PC-9 (cell line): ENCODE measurements around the gene INTU. TPM values are rescaled to one million over a fixed set of nuclear protein-coding genes. Genes with fewer than 3 reads are reported as not detected.

ENCODE experiments used
- BruUV-seq: library from RNA; stranded (reverse); fragments of 400-500 nt; replicated peaks from 2 replicates; lab custom pipeline; 2021; lab: Mats Ljungman, UMichigan
- CTCF ChIA-PET: fragments of 300-600 bp; sonication (Branson Sonifier 250); formaldehyde crosslinking; loops from one replicate; lab custom pipeline; 2022; ENCODE audit warnings: antibody characterized with exemption; lab: Charles Lee
- POLR2A ChIA-PET: fragments of 300-600 bp; sonication (Branson Sonifier 250); formaldehyde crosslinking; loops from one replicate; lab custom pipeline; 2022; ENCODE audit warnings: antibody characterized with exemption; ENCODE audit not compliant: unreplicated experiment; lab: Charles Lee
- DNase-seq, 2 experiments: peaks; one replicate each; pipeline versions ENCODE4 v3.0.0 to v3.0.0-alpha.2; 2015 to 2022; ENCODE audit warnings: mixed read lengths in 1 of 2
- H2AFZ ChIP-seq: fragments of 200-600 bp; sonication (generic); 2 replicates; pipeline ENCODE4 v1.8.1; 2017; ENCODE audit warnings: antibody characterized with exemption
- H3F3A ChIP-seq: fragments of 200-600 bp; sonication (generic); 2 replicates; pipeline ENCODE4 v1.8.1; 2017; ENCODE audit warnings: antibody characterized with exemption, mild to moderate bottlenecking, low read depth; ENCODE audit not compliant: insufficient read depth
- H3K27ac ChIP-seq: fragments of 200-600 bp; sonication (generic); 2 replicates; pipeline ENCODE4 v1.6.1; 2016; ENCODE audit warnings: mixed run types
- H3K27me3 ChIP-seq: fragments of 200-600 bp; sonication (generic); 2 replicates; pipeline ENCODE4 v1.6.1; 2016; ENCODE audit warnings: low read depth, mixed run types; ENCODE audit not compliant: insufficient read depth
- H3K36me3 ChIP-seq: fragments of 200-600 bp; sonication (generic); 2 replicates; pipeline ENCODE4 v1.6.1; 2016; ENCODE audit warnings: low read depth, mixed run types
- H3K4me1 ChIP-seq: fragments of 200-600 bp; sonication (generic); replicated peaks from 2 replicates; pipeline ENCODE4 v1.6.1; 2016; ENCODE audit warnings: mixed run types; ENCODE audit not compliant: insufficient read depth
- H3K4me2 ChIP-seq: fragments of 200-600 bp; sonication (generic); 2 replicates; pipeline ENCODE4 v1.6.1; 2017; ENCODE audit warnings: mixed run types
- H3K4me3 ChIP-seq: fragments of 200-600 bp; sonication (generic); 2 replicates; pipeline ENCODE4 v1.6.1; 2016; ENCODE audit warnings: mixed run types
- H3K79me2 ChIP-seq: fragments of 200-600 bp; sonication (generic); 2 replicates; pipeline ENCODE4 v1.6.1; 2017; ENCODE audit warnings: low read depth, mixed run types
- H3K9me2 ChIP-seq: fragments of 200-600 bp; sonication (generic); 2 replicates; pipeline ENCODE4 v1.8.1; 2017; ENCODE audit warnings: mild to moderate bottlenecking; ENCODE audit not compliant: insufficient read depth
- H3K9me3 ChIP-seq: fragments of 200-600 bp; sonication (generic); 2 replicates; pipeline ENCODE4 v1.8.1; 2016; ENCODE audit warnings: low read depth; ENCODE audit not compliant: insufficient read depth
- H4K20me1 ChIP-seq: fragments of 200-600 bp; sonication (generic); 2 replicates; pipeline ENCODE4 v1.8.1; 2017; ENCODE audit not compliant: insufficient read depth
- CTCF ChIP-seq: fragments of 200-600 bp; sonication (generic); conservative IDR thresholded peaks from 2 replicates; pipeline ENCODE4 v1.6.1; 2017; ENCODE audit warnings: mixed run types, antibody characterized with exemption, mild to moderate bottlenecking, moderate library complexity
- EZH2 ChIP-seq: fragments of 200-600 bp; sonication (generic); IDR thresholded peaks from 2 replicates; pipeline ENCODE4 v1.8.0; 2017; ENCODE audit warnings: antibody characterized with exemption, low read depth
- intact Hi-C: fragments of 100-400 bp; cut with micrococcal nuclease; formaldehyde crosslinking; loops from one replicate; pipeline ENCODE4 v1.10.0; 2022; ENCODE audit not compliant: unreplicated experiment
- total RNA-seq: library from RNA; stranded (reverse); gene quantifications from 2 replicates; pipeline ENCODE4 v1.2.3, GENCODE V29; 2021

Gene INTU
- total RNA-seq, 1 experiment from 2014 or later: 10.5 TPM

GRCh38 chr4:127772769-127773671 is 140.3 kb downstream of the INTU start:
- no peak overlapping the region for H2AFZ ChIP-seq
- H4K20me1 ChIP-seq: no peaks in the 10 kb centered on the region
- H3K9me2 ChIP-seq: no peaks in the 10 kb centered on the region
- no TSS peak for BruUV-seq
- H3K79me2 ChIP-seq: no peaks in the 10 kb centered on the region
- H3K4me2 ChIP-seq: no peak overlapping the region
- no peaks in the 10 kb centered on the region for H3K9me3 ChIP-seq
- H3F3A ChIP-seq: no peaks in the 10 kb centered on the region
- TF ChIP-seq CTCF (no peak), EZH2 (no peak)
- ChIA-PET POLR2A (no interaction called here), CTCF (no interaction called here)
- no peak overlapping the region for H3K4me3 ChIP-seq
- no peak overlapping the region for H3K27ac ChIP-seq
- H3K27me3 ChIP-seq: no peaks in the 10 kb centered on the region
- intact Hi-C loops: no loop called here
- H3K36me3 ChIP-seq: no peaks in the 10 kb centered on the region
- no peak for DNase-seq
- H3K4me1 ChIP-seq: peaks cover 11% of the 10 kb centered on the region

GRCh38 chr4:127775843-127776242 is 143.1 kb downstream of the INTU start:
- H3K4me1 ChIP-seq: peaks cover 11% of the 10 kb centered on the region
- H3K9me2 ChIP-seq: no peaks in the 10 kb centered on the region
- no peak overlapping the region for H3K4me3 ChIP-seq
- H3K79me2 ChIP-seq: no peaks in the 10 kb centered on the region
- BruUV-seq: no TSS peak
- POLR2A ChIA-PET: no interaction called here
- H2AFZ ChIP-seq: no peak overlapping the region
- TF ChIP-seq EZH2 (no peak), CTCF (no peak)
- H3K27me3 ChIP-seq: no peaks in the 10 kb centered on the region
- H3F3A ChIP-seq: peaks cover 2% of the 10 kb centered on the region; the same call in 1 of the 2 replicates
- H3K9me3 ChIP-seq: no peaks in the 10 kb centered on the region
- H3K4me2 ChIP-seq: no peak overlapping the region
- H3K27ac ChIP-seq: no peak overlapping the region
- intact Hi-C loops: no loop called here
- CTCF ChIA-PET: no interaction called here
- DNase-seq: no peak
- no peaks in the 10 kb centered on the region for H4K20me1 ChIP-seq
- no peaks in the 10 kb centered on the region for H3K36me3 ChIP-seq

Other genes starting within 250 kb of the INTU start
- gene SLC25A31, start 97.4 kb downstream of the INTU start, total RNA-seq: not detected in 2 replicates
- gene HSPA4L, start 149.4 kb downstream of the INTU start, total RNA-seq: 4.6 and 5.1 TPM in 2 replicates
- 23.3 and 25.7 TPM in 2 replicates for gene PLK4, start 247.9 kb downstream of the INTU start, total RNA-seq